GM12878 (cell line): ENCODE data around the gene SGK2. TPM values are rescaled to one million over a fixed set of nuclear protein-coding genes. Genes with fewer than 3 reads are reported as not detected.

ENCODE experiments used
- ATAC-seq: fragments of 200-7000 bp; cut with Tn5 transposase; 3 replicates; pipeline ENCODE4 v1.9.1; 2020; ENCODE audit warnings: mild to moderate bottlenecking, moderate library complexity
- BruUV-seq: library from RNA; stranded (reverse); fragments of 400-500 nt; replicated peaks from 2 replicates; lab custom pipeline; 2021; lab: Mats Ljungman, UMichigan
- CTCF ChIA-PET: fragments of 300-600 bp; sonication (Branson Sonifier 250); formaldehyde crosslinking; extraction: SDS; loops from one replicate; lab custom pipeline; 2021; ENCODE audit warnings: inconsistent platforms; lab: Yijun Ruan, JAX
- POLR2A ChIA-PET: fragments of 350-600 bp; formaldehyde crosslinking; extraction: SDS; loops from one replicate; lab custom pipeline; 2021; ENCODE audit warnings: inconsistent platforms; lab: Charles Lee
- RAD21 ChIA-PET: fragments of 300-600 bp; sonication (Branson Sonifier 250); formaldehyde crosslinking; loops from one replicate; lab custom pipeline; 2023; ENCODE audit warnings: antibody characterized with exemption; ENCODE audit not compliant: unreplicated experiment; lab: Charles Lee
- SMC1A ChIA-PET: fragments of 300-600 bp; sonication (Branson Sonifier 250); formaldehyde crosslinking; loops from one replicate; lab custom pipeline; 2023; ENCODE audit not compliant: unreplicated experiment, uncharacterized antibody; lab: Charles Lee
- DNase-seq: peaks from one replicate; pipeline ENCODE4 v3.0.0-alpha.2; 2011; ENCODE audit warnings: low read depth, low spot score
- FAIRE-seq: peaks from 3 replicates; lab custom pipeline; 2011; peaks lifted over from hg19 to GRCh38; lab: Jason Lieb, UNC
- H2AFZ ChIP-seq: 2 replicates; pipeline ENCODE4 v1.6.0; 2011; ENCODE audit warnings: low read depth, low read length, control low read depth; ENCODE audit not compliant: control insufficient read depth
- H3K27ac ChIP-seq: 2 replicates; pipeline ENCODE4 v1.5.1; 2011; ENCODE audit warnings: control low read depth; ENCODE audit not compliant: control insufficient read depth, insufficient read depth
- H3K27me3 ChIP-seq, 2 experiments: replicated peaks in 1 of 2; 2 replicates each; pipeline versions ENCODE4 v1.6.0 to v1.6.1; 2011; ENCODE audit warnings: low read length in 1 of 2; ENCODE audit not compliant: control insufficient read depth in 2 of 2, insufficient read depth in 2 of 2
- H3K36me3 ChIP-seq, 2 experiments: 2 replicates each; pipeline ENCODE4 v1.5.1; 2011; ENCODE audit warnings: low read length in 1 of 2; ENCODE audit not compliant: control insufficient read depth in 2 of 2, insufficient read depth in 2 of 2
- H3K4me1 ChIP-seq: 2 replicates; pipeline ENCODE4 v1.6.1; 2011; ENCODE audit warnings: mild to moderate bottlenecking, low read length, moderate library complexity, mixed read lengths; ENCODE audit not compliant: control insufficient read depth, insufficient read depth
- H3K4me2 ChIP-seq: 2 replicates; pipeline ENCODE4 v1.6.0; 2011; ENCODE audit warnings: control low read depth; ENCODE audit not compliant: control insufficient read depth, insufficient read depth
- H3K4me3 ChIP-seq: fragments of 200-600 bp; sonication (generic); 2 replicates; pipeline ENCODE4 v1.5.1; 2016
- H3K79me2 ChIP-seq: 2 replicates; pipeline ENCODE4 v1.6.0; 2011; ENCODE audit warnings: low read length; ENCODE audit not compliant: control insufficient read depth, insufficient read depth
- H3K9ac ChIP-seq: 2 replicates; pipeline ENCODE4 v1.8.0; 2011; ENCODE audit warnings: low read length, control low read depth, mixed read lengths; ENCODE audit not compliant: control insufficient read depth, insufficient read depth
- H3K9me3 ChIP-seq: replicated peaks from 3 replicates; pipeline ENCODE4 v1.5.1; 2011; ENCODE audit warnings: mild to moderate bottlenecking, low read length; ENCODE audit not compliant: control insufficient read depth, insufficient read depth
- H4K20me1 ChIP-seq: 2 replicates; pipeline ENCODE4 v1.6.0; 2011; ENCODE audit not compliant: control insufficient read depth, insufficient read depth
- HDGF ChIP-seq: fragments of 450-650 bp; IDR thresholded peaks from 2 replicates; pipeline ENCODE4 v1.6.1; 2016; ENCODE audit warnings: antibody characterized with exemption
- MEF2A ChIP-seq: IDR thresholded peaks from 2 replicates; pipeline ENCODE4 v1.6.1; 2011; ENCODE audit warnings: low read depth, mild to moderate bottlenecking, low read length, moderate library complexity; ENCODE audit not compliant: insufficient read depth
- NFYA ChIP-seq: IDR thresholded peaks from 2 replicates; pipeline ENCODE4 v1.6.1; 2011; ENCODE audit warnings: low read depth, mild to moderate bottlenecking, low read length, improper control_type of control experiment, borderline replicate concordance
- POU2F2 ChIP-seq: IDR thresholded peaks from 3 replicates; pipeline ENCODE4 v1.6.1; 2011; ENCODE audit warnings: low read depth, mild to moderate bottlenecking, low read length, borderline replicate concordance
- RCOR1 ChIP-seq: conservative IDR thresholded peaks from 2 replicates; pipeline ENCODE4 v1.6.1; 2012; ENCODE audit warnings: low read depth, low read length, improper control_type of control experiment
- SIN3A ChIP-seq: IDR thresholded peaks from 2 replicates; pipeline ENCODE4 v1.6.1; 2012; ENCODE audit warnings: low read depth, low read length, improper control_type of control experiment
- SMAD1 ChIP-seq: fragments of 450-650 bp; IDR thresholded peaks from 2 replicates; pipeline ENCODE4 v1.6.1; 2018; ENCODE audit warnings: mild to moderate bottlenecking, low read depth; ENCODE audit not compliant: partially characterized antibody
- SMC3 ChIP-seq: IDR thresholded peaks from 2 replicates; pipeline ENCODE4 v1.6.1; 2011; ENCODE audit warnings: low read length, improper control_type of control experiment, borderline replicate concordance
- SRF ChIP-seq, 2 experiments: IDR thresholded peaks; 2 replicates each; pipeline ENCODE4 v1.6.1; 2011; ENCODE audit warnings: low read depth in 2 of 2, low read length in 2 of 2, mild to moderate bottlenecking in 1 of 2, moderate library complexity in 1 of 2
- STAT1 ChIP-seq: fragments of 450-650 bp; conservative IDR thresholded peaks from 2 replicates; pipeline ENCODE4 v1.6.1; 2014; ENCODE audit warnings: antibody characterized with exemption, mild to moderate bottlenecking
- SUPT20H ChIP-seq: IDR thresholded peaks from 2 replicates; pipeline ENCODE4 v1.6.1; 2011; ENCODE audit warnings: low read depth, mild to moderate bottlenecking, low read length, moderate library complexity, borderline replicate concordance; ENCODE audit not compliant: control insufficient read depth
- TBL1XR1 ChIP-seq: IDR thresholded peaks from 2 replicates; pipeline ENCODE4 v1.6.1; 2012; ENCODE audit warnings: low read depth, low read length, improper control_type of control experiment
- TCF12 ChIP-seq: IDR thresholded peaks from 2 replicates; pipeline ENCODE4 v1.6.1; 2011; ENCODE audit warnings: low read depth, mild to moderate bottlenecking, low read length
- WGBS: methylation state at CpG from one replicate; pipeline ENCODE4 v1.1.6; 2016; ENCODE audit warnings: low lambda C conversion rate; ENCODE audit not compliant: insufficient replicate concordance, insufficient coverage; ENCODE audit errors: missing lambda C conversion rate; 5-methylcytosine and 5-hydroxymethylcytosine counted together
- in situ Hi-C: fragments of 300-500 bp; cut with MboI; formaldehyde crosslinking; loops from 9 replicates; pipeline ENCODE4 v1.14.3; 2018; ENCODE audit warnings: mixed read lengths
- intact Hi-C: fragments of 100-400 bp; cut with micrococcal nuclease; formaldehyde crosslinking; loops from one replicate; pipeline ENCODE4 v1.14.2; 2022; ENCODE audit not compliant: unreplicated experiment
- polyA plus RNA-seq, 11 experiments: library from polyadenylated mRNA; depleted of rRNA in 4 of 11; unstranded in 6 of 11; stranded (reverse) in 5 of 11; fragments of >200 nt; fragmentation: Nextera tagmentation in 4 of 11; fragmentation: Illumina TruSeq in 1 of 11; extraction: Ambion mirVana in 4 of 11; extraction: Trizol in 1 of 11; gene quantifications; 1 replicate in 1 of 11; 2 replicates in 10 of 11; pipeline versions ENCODE4 v1.2.1 to v1.2.3, GENCODE V29; 2011 to 2016; ENCODE audit warnings: inconsistent platforms in 2 of 11, missing spikeins in 2 of 11, low read depth in 1 of 11
- total RNA-seq, 4 experiments: library from RNA; depleted of rRNA in 3 of 4; stranded (reverse); fragments of >200 nt in 3 of 4; fragmentation: Illumina TruSeq in 1 of 4; extraction: Trizol in 1 of 4; gene quantifications; 2 replicates each; pipeline versions ENCODE4 v1.2.1 to v1.2.3, GENCODE V29; 2013 to 2021
- TF ChIP-seq, protein P1 (sequence below): IDR thresholded peaks from 2 replicates; pipeline ENCODE4 v1.6.1; 2012; ENCODE audit warnings: improper control_type of control experiment, low read depth, low read length; ENCODE audit not compliant: insufficient replicate concordance
- TF ChIP-seq, protein P2 (sequence below): fragments of 450-650 bp; IDR thresholded peaks from 2 replicates; pipeline ENCODE4 v1.6.1; 2017; ENCODE audit warnings: mild to moderate bottlenecking, low read depth, inconsistent platforms; ENCODE audit not compliant: poor library complexity, severe bottlenecking

SGK2 gene
- total and polyA plus RNA-seq, 10 of the 15 experiments (the other 5 are each of a cell fraction or from before 2014, with no cell fraction given): 0.04 to 0.96 (median 0.22) TPM; not detected in 3

DNA sequence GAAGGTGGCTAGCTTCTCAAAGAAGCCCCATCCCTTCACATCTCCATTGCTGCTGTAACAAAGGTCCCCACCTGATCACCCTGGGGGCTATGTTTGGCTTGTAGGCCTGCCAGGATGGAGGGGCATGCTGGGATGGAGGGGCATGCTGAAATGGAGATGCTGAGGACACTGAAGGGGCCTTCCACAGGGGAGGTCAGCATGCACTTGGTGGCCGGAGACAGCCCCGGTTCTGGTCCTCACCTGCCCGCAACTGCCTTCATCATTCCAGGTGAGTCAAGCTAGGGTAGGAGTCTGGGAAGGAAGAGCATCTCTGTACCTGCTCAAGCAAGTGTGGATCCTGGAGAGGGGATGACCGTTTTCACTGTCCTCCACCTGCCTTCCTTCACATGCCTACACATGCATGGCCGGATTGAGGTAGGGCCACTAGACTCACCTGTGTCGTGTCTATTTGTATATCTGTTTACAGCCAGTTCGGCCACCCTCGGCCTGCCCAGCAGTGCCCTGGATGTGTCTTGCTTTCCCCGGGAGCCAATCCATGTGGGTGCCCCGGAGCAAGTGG is 45.4 kb upstream of the SGK2 start:
- RAD21 ChIA-PET: interaction anchor here (0.7 to 1.5 kb wide), 2 partner anchors 9 to 55 kb away, joined by 3 to 8 read pairs; partner anchors contain the start of gene SRSF6
- 52% methylated on average over 10 of the region's 10 CpGs for WGBS
- TF ChIP-seq SMC3 (no peak), SUPT20H (no peak), POU2F2 (no peak), RCOR1 (no peak), STAT1 (no peak), SRF (IDR thresholded peaks at IDR 0.05; ENCODE audit: low read depth in 2 of 2, low read length in 2 of 2) (no peak), SMAD1 (no peak), MEF2A (no peak), TBL1XR1 (no peak), TCF12 (no peak), SIN3A (no peak), NFYA (no peak), HDGF (no peak)
- TF ChIP-seq, protein P1, sequence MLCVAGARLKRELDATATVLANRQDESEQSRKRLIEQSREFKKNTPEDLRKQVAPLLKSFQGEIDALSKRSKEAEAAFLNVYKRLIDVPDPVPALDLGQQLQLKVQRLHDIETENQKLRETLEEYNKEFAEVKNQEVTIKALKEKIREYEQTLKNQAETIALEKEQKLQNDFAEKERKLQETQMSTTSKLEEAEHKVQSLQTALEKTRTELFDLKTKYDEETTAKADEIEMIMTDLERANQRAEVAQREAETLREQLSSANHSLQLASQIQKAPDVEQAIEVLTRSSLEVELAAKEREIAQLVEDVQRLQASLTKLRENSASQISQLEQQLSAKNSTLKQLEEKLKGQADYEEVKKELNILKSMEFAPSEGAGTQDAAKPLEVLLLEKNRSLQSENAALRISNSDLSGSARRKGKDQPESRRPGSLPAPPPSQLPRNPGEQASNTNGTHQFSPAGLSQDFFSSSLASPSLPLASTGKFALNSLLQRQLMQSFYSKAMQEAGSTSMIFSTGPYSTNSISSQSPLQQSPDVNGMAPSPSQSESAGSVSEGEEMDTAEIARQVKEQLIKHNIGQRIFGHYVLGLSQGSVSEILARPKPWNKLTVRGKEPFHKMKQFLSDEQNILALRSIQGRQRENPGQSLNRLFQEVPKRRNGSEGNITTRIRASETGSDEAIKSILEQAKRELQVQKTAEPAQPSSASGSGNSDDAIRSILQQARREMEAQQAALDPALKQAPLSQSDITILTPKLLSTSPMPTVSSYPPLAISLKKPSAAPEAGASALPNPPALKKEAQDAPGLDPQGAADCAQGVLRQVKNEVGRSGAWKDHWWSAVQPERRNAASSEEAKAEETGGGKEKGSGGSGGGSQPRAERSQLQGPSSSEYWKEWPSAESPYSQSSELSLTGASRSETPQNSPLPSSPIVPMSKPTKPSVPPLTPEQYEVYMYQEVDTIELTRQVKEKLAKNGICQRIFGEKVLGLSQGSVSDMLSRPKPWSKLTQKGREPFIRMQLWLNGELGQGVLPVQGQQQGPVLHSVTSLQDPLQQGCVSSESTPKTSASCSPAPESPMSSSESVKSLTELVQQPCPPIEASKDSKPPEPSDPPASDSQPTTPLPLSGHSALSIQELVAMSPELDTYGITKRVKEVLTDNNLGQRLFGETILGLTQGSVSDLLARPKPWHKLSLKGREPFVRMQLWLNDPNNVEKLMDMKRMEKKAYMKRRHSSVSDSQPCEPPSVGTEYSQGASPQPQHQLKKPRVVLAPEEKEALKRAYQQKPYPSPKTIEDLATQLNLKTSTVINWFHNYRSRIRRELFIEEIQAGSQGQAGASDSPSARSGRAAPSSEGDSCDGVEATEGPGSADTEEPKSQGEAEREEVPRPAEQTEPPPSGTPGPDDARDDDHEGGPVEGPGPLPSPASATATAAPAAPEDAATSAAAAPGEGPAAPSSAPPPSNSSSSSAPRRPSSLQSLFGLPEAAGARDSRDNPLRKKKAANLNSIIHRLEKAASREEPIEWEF: no peak
- TF ChIP-seq, protein P2, sequence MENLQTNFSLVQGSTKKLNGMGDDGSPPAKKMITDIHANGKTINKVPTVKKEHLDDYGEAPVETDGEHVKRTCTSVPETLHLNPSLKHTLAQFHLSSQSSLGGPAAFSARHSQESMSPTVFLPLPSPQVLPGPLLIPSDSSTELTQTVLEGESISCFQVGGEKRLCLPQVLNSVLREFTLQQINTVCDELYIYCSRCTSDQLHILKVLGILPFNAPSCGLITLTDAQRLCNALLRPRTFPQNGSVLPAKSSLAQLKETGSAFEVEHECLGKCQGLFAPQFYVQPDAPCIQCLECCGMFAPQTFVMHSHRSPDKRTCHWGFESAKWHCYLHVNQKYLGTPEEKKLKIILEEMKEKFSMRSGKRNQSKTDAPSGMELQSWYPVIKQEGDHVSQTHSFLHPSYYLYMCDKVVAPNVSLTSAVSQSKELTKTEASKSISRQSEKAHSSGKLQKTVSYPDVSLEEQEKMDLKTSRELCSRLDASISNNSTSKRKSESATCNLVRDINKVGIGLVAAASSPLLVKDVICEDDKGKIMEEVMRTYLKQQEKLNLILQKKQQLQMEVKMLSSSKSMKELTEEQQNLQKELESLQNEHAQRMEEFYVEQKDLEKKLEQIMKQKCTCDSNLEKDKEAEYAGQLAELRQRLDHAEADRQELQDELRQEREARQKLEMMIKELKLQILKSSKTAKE: no peak
- POLR2A ChIA-PET: interaction anchor here (2.1 kb wide), 1 partner anchor 56 kb away, joined by 6 read pairs; the partner anchor contains the start of gene SRSF6
- BruUV-seq: no TSS peak
- Histone ChIP-seq H3K27ac (0 out of 2 replicates have a peak overlapping the region, but pooled peaks have one; percentile 24), H3K9me3 (no peaks in the 10 kb centered on the region), H3K4me2 (peak overlapping the region; percentile 79), H3K36me3 (no peaks in the 10 kb centered on the region), H3K79me2 (peaks cover 2% of the 10 kb centered on the region), H3K4me1 (peaks cover 3% of the 10 kb centered on the region; the same call in 1 of the 2 replicates), H3K4me3 (peak overlapping the region; percentile 54), H3K9ac (peak overlapping the region; percentile 57), H4K20me1 (no peaks in the 10 kb centered on the region), H3K27me3 (peaks cover 0 to 1% of the 10 kb centered on the region in 2 experiments; a peak in 2 of 4 replicates), H2AFZ (peak overlapping the region; percentile 73)
- ATAC-seq (peak; percentile 3), FAIRE-seq (no peak), DNase-seq (no peak)
- SMC1A ChIA-PET: no interaction called here
- in situ Hi-C loops: no loop called here
- intact Hi-C loops: loop anchor here (5.0 kb wide), 1 partner anchor 56 kb away; the partner anchor contains the start of gene SRSF6
- CTCF ChIA-PET: interaction anchor here (1.1 to 1.2 kb wide), 2 partner anchors 10 to 65 kb away, joined by 3 to 4 read pairs; no protein-coding TSS in a partner anchor
